Gastroesophageal sphincter (tissue), 3 donors: Measurements from ENCODE around the gene GPR156.
"Not testable (repeated sequence)": the region's sequence is repeated elsewhere in the genome, so short reads cannot be mapped to it uniquely, and the experiment has no call there.

Source experiments
- CTCF ChIP-seq, 4 experiments: fragments of 200-600 bp in 2 of 4; fragments of 450-650 bp in 2 of 4; sonication (generic) in 1 of 4; IDR thresholded peaks; one replicate each; pipeline ENCODE4 v1.5.1; 2017 to 2019; ENCODE audit warnings: antibody characterized with exemption in 4 of 4, mild to moderate bottlenecking in 2 of 4, moderate library complexity in 2 of 4
- POLR2A ChIP-seq, 2 donors: fragments of 450-650 bp; IDR thresholded peaks; one replicate each; pipeline ENCODE4 v1.6.1; 2017; ENCODE audit warnings: antibody characterized with exemption in 2 of 2, mild to moderate bottlenecking in 2 of 2, moderate library complexity in 1 of 2

- not testable (repeated sequence) for TF ChIP-seq CTCF, POLR2A (IDR thresholded peaks at IDR 0.05)
These were observed 6.5 kb upstream of the GPR156 start for GRCh38 chr3:120291552-120291951.
